Measurements from ENCODE around the gene ARMC6.

The ARMC6 gene

GRCh38 chr19:19043881-19044280 is 10.5 kb downstream of the ARMC6 start:
- no peak for DNase-seq (ENCODE audit: low spot score)

GRCh38 chr19:19049406-19049805 is 16.0 kb downstream of the ARMC6 start:
- no peak for TF ChIP-seq CTCF (IDR thresholded peaks at IDR 0.05; ENCODE audit: extremely low read depth, missing control alignments)
- no peak for DNase-seq (ENCODE audit: low spot score)

More at GRCh38 chr19:19043881-19044280, 10.5 kb downstream of the ARMC6 start:
- TF ChIP-seq CTCF (IDR thresholded peaks at IDR 0.05; ENCODE audit: extremely low read depth, missing control alignments): no peak

DNA sequence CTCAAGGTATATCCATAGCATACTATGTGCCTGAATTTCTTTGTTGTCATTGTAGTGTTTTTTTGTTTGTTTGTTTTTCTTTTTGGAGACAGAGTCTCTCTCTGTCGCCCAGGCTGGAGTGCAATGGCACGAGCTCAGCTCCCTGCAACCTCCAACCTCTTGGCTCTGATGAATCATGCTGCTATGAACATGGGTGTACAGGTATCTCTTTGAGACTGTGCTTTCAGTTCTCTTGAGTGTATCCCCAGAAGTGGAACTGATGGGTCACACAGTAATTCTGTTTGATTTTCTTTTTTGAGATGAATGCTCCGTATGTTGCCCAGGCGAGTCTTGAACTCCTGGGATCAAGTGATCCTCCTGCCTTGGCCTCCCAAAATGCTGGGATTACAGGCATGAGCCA is 16.7 kb downstream of the ARMC6 start:
- TF ChIP-seq CTCF (IDR thresholded peaks at IDR 0.05; ENCODE audit: extremely low read depth, missing control alignments): no peak
- DNase-seq (ENCODE audit: low spot score): no peak

- no peak for TF ChIP-seq CTCF (IDR thresholded peaks at IDR 0.05; ENCODE audit: extremely low read depth, missing control alignments)
- no peak for DNase-seq (ENCODE audit: low spot score)
Observed at GRCh38 chr19:19050731-19051130, 17.3 kb downstream of the ARMC6 start.

- TF ChIP-seq CTCF (IDR thresholded peaks at IDR 0.05; ENCODE audit: extremely low read depth, missing control alignments): no peak
- no peak for DNase-seq (ENCODE audit: low spot score)
Observed at GRCh38 chr19:19051478-19052213, 18.2 kb downstream of the ARMC6 start.

- TF ChIP-seq CTCF (IDR thresholded peaks at IDR 0.05; ENCODE audit: extremely low read depth, missing control alignments): no peak
- DNase-seq (ENCODE audit: low spot score): no peak
Observed at GRCh38 chr19:19052921-19053320, 19.5 kb downstream of the ARMC6 start.

DNA sequence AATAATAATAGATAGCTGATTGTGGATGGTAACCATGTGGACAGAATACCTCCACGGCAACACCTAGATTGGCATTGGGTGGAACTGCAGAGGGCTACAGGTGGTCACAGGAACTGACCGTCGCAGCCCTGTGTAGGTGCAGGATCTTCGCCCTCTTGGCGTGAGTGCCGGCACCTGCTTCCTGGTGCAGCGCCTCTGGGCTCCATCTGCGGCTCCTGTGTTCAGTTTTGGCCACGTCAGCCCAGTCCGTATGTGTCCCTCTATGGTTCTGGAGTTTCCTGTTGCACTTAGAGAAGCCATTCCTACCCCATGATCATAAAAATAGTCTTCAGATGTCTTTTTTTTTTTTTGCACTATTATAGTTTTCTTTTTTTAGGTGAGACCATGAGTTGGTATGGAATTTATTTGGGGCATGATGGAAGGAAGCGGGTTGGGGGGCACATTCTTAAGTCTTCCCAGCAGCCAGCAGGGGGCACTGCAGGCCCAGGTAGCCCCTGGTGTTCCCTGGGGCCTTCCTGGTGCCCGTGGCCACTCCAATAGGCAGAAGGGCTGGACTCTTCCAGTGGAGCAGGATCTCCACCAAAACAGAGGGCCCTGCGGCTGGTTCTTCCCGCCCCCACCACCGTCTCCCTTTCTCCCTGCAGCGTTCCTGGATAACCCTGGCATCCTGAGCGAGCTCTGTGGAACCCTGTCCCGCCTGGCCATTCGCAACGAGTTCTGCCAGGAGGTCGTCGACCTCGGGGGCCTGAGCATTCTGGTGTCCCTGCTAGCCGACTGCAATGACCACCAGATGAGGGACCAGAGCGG is 20.3 kb downstream of the ARMC6 start:
- TF ChIP-seq CTCF (IDR thresholded peaks at IDR 0.05; ENCODE audit: extremely low read depth, missing control alignments): peak; percentile 71
- DNase-seq (ENCODE audit: low spot score): peak; percentile 65
